Right forelimb (tissue), 1 donor: ENCODE results near the gene CEBPE.

Experiments
- DNase-seq: peaks from one replicate; pipeline ENCODE4 v3.0.0-alpha.2; 2018

CEBPE gene

DNA sequence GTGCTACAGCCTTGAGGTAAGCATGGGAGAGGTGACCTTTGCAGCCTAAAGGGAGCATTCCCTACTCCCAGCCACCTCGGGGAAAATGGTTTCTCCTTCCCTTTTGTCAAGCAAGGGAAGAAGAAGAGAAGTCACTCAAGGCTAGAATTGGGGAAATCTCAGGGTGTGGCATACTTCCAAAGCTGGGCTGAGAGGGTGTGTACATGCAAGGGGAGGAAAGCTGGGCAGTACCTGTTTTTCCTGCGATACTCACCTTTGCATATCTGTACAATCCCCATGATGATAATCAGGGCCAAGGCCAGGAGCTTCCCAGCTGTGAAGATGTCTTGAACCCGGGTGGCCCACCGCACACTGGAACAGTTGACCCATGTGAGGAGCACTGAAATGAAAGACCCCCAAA is 23.8 kb upstream of the CEBPE start:
- DNase-seq: no peak

DNA sequence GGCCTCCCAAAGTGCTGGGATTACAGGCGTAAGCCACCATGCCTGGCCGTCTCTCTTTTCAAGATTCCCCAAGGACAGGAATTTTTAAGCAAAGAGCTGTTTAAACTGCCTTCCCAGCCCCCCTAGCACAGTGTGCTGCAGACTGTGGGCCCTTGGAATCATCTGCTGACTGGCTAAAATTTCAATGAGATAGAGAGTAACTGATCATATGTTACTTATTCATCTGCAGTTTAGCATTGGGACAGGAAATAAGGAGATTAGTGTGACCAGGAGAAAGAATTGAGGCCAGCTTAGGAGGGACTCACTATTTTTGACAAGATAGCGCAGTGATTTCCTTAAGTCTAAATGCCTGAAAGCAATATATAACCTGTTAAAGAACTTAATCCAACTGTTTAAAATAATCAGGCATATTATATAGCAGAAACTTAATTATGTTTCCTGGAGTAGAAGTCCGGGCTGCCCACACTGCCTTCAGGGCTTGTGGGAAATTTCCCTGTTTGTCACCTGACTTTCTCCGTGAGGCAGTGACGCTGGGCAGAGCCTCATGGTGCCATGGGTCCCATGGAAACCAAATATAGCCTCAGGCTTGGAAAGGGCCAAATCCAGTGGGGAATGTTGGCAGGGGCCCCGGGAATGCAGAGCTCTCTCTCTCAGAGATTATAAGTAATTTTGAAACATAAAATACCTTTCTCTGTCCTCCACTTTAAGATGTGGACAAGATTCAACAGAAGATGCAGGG is 22.8 kb upstream of the CEBPE start:
- peak; percentile 60 for DNase-seq

DNA sequence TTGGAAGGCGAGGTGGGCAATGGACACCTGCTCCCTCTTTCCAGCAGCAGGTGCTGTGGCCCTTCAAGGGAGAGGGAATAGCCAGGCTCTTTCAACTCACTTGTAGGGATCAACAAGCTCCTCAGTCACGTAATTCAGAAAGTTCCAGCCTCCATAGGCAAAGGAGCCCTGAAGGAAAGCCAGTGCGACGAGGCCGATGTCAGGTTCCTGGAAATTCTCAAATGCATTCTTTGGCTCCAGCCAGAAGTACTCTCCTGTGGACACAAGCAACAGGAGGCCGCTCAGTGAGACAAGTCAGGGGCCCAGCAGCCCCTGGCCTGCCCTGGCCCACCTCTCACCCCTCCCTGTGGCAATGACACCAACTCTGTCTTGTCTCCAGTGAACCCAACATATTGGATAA is 21.3 kb upstream of the CEBPE start:
- DNase-seq: no peak

DNA sequence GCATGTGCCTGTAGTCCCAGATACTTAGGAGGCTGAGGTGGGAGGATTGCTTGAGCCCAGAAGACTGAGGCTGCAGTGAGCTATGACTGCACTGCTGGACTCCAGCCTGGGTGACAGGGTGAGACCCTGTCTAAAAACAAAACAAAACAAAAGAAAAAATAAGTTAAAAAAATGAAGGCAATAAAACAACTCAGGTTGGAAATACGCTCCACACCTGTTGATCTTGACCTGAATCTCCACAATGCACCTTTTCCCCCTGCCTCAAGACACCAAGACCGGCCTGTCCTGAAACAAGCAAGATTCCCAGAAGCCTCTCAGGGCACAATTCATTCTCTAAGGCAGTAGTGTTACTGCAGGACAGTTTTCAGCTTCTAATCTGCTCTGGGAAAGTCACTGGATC is 20.8 kb upstream of the CEBPE start:
- no peak for DNase-seq

DNA sequence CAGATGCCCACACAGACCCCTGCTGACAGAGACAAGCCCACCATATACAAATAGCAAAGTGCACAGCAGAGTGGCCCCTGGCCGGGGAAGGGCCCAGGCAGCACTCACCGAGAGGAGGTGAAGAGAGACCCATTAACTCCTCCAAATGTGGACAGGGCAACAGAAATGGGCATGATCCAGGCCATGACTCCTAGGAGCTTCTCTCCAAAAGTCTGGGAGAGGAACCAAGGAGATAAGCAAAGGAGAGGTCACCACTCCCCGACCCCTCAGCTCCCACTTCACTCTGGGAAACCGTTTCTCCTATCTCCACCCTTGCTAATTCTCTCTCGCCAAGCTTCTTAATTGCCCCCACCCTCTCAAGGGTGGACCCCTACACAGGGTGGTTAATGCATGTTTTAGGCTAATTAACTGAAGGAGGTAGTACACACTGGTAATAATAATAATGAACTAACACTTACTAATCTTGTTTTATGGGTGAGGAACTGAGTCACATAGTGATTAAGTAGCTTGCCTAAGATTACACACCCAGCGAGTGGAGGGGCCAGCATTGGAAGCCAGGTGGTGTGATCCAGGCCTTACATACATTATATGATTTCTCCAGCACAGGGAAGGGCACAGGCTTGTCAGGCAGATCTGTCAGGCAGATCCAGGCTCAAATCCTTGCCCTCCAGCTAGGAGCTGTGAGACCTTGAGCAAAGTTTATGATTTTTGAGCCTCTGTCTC is 18.9 kb upstream of the CEBPE start:
- DNase-seq: no peak

DNA sequence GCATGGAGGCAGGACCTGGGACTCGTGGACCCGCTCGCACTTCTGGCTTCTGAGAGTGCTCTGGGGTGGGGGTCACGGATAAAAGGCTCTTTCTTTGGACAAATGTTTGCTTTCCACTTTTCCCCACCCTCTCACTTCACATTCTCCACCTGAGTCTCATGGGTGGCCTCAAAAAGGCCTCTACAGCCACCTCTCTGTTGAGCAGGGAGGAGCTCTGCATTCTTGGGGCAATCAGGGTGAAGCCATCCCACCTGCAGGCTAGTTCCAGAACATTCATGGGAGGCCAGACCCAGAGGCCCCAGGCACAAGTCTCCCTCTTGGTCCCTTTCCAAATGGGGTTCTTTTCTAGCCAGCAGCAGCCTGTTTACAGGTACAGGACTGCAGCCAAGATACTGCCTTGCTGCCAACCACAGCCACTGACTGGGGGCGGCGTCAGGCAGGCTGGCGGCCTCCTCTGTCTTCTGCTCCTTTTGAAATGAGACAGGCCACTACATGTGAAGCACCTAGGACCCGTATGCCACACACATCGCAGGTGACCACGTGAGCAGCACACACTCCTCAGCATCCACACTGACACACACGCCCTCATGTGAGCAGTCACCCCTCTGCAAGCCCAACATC is 18.2 kb upstream of the CEBPE start:
- DNase-seq: no peak

DNA sequence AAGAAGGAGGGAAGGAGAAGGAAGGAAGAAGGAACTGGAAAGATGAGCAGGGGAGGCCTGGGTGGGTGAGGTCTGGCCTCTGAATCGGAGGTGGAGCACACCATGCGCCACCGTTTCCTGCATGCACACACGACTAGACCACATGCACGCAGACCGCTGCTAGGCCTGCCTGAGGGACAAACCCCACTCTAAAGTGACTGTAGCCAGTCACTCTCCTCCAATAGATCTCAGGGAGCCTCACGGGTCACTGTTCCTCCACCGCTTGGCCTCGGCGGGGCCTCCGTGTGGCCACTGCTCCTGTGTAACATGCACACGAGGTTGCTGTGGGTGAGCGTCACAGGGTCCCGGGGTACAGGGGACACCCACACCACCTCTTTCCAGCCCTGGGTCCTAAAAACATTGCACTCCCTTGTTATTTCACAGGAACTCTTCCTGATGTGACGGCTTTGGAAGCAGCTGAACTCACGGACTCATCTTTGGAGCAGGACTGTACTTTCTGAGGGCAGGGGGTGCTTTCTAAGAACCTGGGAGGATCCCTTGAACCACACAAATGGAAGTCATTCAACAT is 17.6 kb upstream of the CEBPE start:
- no peak for DNase-seq

DNA sequence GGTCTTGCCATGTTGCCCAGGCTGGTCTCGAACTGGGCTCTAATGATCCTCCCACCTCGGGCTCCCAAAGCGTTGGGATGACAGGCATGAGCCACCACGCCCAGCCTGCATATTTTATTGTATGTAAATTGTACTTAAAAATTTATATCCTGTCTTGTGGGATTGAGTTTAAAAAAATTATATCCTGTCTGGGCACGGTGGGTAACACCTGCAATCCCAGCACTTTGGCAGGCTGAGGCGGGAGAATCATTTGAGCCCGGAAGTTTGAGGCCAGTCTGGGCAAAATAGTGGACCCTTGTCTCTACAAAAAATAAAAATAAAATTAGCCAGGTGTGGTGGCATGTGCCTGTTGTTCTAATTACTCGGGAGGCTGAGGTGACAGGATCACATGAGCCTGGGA is 13.9 kb upstream of the CEBPE start:
- no peak for DNase-seq

DNA sequence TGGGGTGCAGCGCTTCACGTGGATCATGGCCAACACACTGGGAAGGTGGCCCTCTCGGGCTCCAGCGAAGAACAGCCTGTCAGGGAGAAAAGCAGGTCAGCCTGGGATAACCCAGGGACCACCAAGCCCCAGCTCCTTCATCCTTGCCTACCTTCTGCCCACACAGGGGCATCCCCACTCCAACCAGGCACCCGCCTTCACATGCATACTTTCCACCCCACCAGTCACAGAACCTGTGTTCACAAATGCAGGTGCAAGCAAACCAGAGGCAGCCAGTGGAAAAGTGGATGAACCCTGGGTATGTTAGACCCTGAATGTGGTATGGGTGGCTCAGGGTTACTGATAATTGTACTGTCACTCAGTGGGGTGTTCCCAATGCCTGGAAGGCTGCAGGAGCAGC is 12.4 kb upstream of the CEBPE start:
- DNase-seq: no peak

DNA sequence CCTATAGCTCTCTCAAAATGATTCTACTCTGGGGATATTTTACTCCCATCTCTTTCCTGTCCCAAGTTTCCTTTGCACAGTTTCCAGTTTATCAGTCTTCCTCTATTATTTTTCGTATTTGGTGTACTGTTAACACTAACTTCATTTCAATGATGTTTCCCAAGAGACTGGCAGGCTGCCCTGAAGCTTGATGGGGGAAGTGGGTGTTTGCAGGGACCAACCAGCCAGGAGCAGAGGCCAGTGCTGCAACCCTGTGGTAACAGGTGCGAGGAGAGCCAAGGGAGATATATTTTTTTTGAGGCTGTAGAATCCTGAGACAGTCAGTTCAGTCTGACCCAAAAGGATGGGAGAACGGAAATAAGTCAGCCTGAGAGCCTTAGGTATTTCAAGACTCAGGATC is 11.8 kb upstream of the CEBPE start:
- no peak for DNase-seq

DNA sequence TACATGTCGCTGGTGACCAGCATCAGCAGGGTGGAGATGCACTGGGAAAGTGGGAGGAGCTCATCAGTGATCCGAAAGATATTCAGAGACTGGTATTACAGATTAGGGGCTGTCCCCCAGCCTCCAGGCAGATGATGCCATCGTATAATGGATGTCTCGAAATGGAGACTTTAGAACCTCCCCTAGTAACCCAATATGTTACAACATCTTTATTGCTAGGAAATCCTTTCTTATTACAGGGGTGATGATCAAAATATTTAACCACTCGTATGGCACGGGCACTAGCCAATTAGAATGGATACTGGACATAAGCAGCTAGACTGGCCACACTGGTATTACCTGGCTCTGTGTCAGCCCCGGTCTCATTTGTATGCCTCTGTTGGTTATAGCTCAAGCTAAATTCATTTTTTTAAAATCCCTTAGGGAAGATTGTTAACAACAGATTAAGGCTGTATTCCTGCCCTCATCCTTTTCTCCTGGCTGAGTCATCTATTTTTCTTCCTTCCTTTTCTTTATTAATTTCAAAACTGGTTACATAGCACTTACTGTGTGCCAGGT is 10.8 kb upstream of the CEBPE start:
- no peak for DNase-seq

DNA sequence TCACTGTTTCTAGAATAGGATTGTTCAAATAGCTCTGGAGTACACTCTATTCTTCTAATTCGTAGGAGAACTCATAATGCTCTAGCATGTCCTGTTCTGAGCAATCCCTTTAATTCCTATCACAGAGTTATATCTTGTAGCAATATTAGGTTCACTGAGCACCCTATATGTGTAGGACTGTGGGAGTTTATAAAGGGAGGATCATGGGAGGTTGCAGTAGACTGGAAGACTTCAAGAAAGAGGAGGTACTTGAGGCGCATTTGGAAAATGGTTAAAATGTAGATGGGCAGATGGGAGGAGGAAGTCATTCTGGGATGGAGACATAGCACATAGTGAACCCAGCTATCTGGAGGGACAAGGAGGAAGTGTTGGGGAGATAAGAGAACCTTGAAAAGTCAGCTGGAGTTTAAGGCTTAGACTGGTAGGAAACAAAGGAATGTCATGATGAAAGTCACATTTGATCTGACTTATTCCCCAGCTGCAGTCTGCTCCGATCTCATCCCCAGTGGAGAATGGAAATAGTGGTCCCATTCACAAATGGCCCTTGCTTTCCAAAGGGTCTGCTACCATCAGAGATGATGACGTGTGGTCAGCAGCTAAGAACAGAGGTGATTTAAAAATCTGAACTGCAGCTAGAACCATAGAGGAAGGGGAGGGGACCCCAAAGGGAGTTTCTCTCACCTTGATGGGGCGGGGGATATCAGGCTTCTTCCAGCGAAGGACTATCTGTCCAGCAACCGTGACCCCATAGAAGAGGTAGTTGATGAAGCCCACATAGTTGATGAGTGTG is 10.1 kb upstream of the CEBPE start:
- DNase-seq: no peak

DNA sequence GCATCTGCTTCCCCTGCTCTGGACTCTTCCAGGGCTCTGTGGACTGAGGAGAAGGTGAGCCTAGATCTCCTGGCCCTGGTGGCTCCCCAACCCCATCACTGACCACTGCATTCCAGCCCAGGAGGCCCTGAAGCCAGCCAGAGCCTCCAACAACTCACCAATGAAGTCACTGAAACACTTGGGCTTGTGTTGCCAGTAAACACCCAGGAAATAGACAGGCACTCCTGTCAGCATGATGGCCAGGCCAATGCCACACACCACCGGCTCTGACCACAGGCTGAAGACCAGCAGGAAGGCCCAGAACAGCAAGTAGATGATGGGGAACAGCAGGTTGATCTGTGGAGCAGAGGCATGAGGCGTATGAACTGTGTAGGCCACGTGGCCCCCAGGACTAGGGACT is 8.8 kb upstream of the CEBPE start:
- DNase-seq: no peak

DNA sequence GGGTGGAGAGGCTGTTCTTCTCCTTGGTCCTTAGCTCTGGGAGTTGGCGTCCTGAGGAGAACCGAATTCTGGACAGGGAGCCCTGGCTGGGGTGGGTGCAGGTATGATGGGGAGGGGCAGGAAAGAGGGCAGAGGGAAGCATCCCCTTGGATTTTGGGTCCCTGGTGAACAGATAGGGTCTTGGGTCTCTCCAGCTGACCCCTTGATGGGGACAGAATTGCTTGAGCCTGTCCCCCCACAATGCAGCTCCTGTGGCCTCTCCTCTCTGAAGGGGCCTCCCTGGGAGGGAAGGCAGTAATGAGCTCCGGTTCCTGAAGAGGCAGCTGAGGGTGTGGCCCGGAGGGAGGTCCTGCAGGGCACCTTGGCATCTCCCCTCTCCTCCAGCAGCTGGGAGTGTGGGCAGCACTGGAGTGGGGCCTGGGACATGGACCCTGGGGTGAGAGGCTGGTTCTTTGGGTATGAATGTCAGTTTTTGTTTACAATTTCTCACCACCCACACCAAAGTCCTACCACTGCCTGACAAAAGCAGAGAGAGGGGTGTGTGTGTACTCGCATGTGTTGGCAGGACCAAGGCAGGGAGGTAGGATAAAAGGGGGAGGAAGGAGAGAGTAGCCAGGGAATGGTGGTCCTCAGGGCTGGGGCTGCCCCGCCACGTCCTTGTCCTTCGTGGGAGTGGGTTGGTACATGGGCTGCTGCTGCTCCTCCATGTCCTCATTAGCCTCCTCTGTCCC is 7.7 kb upstream of the CEBPE start:
- no peak for DNase-seq

DNA sequence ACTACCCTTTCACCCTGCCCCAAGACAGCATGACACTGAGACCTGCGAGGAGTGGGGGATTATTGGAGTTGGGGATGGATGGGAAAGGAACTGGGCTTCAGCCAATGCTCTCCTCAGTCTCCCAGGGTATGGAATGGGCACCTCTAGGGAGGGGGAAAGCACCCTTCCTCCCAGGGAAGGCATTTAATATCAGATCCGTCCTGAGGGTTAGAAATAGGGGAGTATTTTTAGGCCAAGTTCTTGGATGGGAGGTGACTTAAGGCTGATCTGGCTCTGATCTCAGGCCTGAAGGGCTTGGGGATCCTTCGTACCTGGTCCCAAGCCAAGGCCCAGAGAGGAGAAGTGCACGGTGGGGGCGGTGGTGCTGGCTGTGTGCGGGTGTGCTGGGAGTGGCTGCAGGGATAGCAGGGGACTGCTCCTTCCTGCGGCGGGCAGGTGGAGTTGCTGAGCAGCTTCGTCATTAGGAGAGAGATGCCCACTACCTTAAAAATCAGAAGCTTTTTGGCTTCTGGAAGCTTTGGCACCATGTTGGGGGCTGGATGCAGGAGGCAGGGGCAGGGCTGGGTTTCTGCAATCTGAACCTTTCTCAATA is 7.0 kb upstream of the CEBPE start:
- no peak for DNase-seq

DNA sequence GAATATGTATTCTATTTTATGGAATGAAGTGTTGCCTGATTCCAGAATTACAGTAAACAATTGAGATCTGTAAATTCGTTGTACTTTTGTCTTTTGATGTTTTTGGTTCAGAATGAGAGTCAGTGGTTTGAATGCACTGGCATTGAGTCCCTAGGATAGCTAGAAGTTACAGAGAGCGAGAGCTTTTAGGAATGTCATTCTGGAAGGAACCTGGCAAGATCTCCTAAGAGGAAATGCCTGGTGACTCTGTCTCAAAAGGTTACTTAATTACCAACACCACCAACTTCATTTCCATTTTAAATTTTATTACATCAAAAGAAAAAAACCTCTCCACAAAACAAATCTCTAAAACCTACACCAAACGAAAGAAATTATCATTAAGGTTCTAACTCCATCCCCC is 6.0 kb upstream of the CEBPE start:
- no peak for DNase-seq

DNA sequence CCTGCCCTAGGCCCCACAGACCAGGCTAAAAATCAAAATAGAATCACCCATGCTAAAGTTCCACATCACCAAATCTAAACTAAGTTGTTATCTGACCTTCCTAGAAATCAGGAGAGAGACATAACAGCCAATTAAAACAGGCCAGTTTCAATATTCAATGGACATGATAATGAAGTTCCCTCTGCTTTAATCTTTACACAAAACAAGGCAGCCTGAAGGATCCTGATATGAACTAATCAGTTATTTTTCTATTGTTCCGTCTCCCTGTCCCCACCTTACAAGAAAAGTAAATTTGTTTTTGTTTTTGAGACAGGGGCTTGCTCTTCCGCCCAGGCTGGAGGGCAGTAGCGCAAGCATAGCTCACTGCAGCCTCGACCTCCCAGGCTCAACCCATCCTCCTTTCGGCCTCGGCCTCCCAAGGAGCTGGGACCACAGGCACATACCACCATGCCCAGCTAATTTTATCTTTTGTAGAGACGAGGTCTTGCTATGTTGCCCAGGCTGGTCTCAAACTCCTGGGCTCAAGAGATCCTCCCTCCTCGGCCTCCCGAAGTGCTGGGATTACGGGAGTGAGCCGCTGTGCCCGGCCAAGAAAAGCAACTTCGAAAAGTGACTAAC is 5.4 kb upstream of the CEBPE start:
- DNase-seq: no peak

DNA sequence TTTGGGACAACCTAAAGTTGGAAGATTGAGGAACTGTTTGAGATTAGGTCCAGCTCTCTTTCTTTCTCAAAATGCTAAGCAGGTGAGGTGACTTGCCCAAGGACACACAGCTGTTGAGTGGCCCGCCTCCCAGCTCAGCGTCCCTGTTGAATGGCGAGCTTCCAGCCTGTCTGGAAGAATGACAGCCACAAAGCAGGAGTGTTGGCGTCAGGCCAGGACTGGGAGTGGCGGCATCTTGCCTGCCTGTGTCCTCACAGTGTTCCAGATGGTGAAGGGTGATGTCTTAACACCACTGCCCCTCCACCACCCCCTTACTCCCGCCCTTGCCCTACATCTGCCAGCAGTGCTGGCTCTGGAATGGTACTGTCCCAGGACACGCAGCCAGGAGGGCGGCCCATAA is 4.4 kb upstream of the CEBPE start:
- no peak for DNase-seq

DNA sequence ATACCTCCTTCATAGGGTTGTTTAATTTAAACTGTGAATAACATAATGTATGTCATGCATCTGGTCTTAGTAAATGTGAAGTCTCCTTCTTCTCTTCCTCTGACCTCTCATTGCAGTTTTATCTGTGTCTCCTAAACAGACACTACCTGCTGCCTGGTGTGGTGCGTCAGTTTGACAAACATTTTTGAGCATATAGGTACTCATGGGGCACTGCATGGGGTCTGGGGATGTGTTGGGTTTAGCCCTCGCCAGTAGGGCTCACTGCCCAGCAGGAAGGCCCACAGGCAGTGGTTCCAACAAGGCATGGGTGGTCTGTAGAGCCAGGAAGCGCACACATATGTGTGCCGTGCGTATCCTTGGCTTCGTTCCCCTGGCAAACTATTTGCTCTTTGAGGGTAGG is 3.0 kb upstream of the CEBPE start:
- no peak for DNase-seq

DNA sequence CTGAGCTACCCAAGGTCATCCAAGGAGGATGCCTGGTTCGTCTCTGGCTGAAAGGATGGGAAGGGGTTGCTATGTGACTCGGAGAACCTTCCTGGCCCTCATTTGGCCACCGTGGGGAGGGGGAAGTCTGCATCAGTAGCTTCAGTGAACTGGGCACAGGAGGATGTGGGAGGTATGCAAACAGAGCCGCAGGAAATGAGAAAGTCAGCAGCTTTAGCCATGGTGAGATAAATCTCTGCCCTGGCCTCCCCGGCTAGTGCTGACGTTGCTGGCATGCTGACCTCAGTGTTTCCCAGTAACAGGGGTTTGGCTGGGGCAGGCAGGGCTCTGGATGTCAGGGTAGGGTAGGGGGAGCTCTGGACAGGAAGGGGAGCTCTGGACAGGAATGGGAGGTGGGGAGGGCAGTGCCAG is 2.3 kb upstream of the CEBPE start:
- no peak for DNase-seq

DNA sequence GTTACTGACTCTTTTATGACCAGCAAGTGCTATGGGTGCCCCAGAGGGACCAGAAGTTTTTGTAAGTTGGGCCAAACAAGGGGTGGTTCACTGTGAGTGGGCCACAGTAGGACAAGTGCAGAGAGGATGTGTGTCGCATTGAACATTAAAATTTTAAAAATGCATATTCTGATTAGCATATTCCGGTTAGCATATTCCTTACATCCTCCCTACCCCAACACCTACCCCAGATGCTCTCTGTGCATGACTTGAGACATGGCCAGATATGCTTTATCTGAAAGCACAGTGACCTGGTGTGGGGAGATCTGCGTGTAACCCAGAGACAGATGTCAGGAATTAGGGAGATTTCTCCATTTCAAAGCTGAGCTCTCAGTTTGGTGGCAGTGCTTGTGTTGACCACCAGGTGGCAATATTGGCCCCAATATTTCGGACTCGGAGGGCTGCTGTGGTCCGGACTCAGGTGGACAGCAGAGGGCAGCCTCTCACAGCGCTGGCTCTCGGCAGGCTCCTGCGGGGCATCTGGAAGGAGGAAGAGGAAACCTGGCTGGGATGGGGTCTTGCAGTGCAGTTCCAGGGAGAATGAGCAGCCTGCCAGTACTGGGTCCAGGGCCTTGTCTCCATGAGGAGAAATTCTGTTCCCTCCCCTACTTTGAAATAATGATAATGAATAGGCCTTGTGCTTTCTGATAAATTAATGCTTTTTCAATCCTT is 1.6 kb upstream of the CEBPE start:
- peak; percentile 92 for DNase-seq
